HepG2 (cell line): Measurements from ENCODE around the gene EFCAB8. TPM values are rescaled to one million over a fixed set of nuclear protein-coding genes. Genes with fewer than 3 reads are reported as not detected.
A peak's percentile ranks its signal among the peaks of the same experiment; 100 is the strongest.

Experiments used
- CC2D1A ChIP-seq: sonication (generic); formaldehyde crosslinking; IDR thresholded peaks from 2 replicates; pipeline ENCODE4 v1.8.1; 2023; ENCODE audit warnings: mild to moderate bottlenecking, missing genetic modification reagents
- FOXO1 ChIP-seq: sonication (generic); formaldehyde crosslinking; IDR thresholded peaks from 2 replicates; pipeline ENCODE4 v1.4.0; 2020; ENCODE audit warnings: missing genetic modification reagents
- HNRNPUL1 ChIP-seq: fragments of 200-400 bp; formaldehyde crosslinking; IDR thresholded peaks from 2 replicates; pipeline ENCODE4 v1.6.1; 2017; ENCODE audit warnings: low read depth, mild to moderate bottlenecking, low read length, moderate library complexity
- KDM3A ChIP-seq: IDR thresholded peaks from 2 replicates; pipeline ENCODE4 v1.6.1; 2018; ENCODE audit warnings: low read depth, missing compliant biosample characterization
- NFRKB ChIP-seq: fragments of 450-650 bp; IDR thresholded peaks from 2 replicates; pipeline ENCODE4 v1.6.1; 2017
- PCBP2 ChIP-seq: fragments of 200-400 bp; formaldehyde crosslinking; optimal IDR thresholded peaks from 2 replicates; pipeline ENCODE3; 2018; ENCODE audit warnings: low read length, low read depth; ENCODE audit not compliant: poor library complexity, severe bottlenecking
- POLR2AphosphoS2 ChIP-seq: IDR thresholded peaks from 2 replicates; pipeline ENCODE4 v1.6.1; 2011; ENCODE audit warnings: low read depth, low read length, improper control_type of control experiment
- SMAD3 ChIP-seq: sonication (generic); formaldehyde crosslinking; IDR thresholded peaks from 2 replicates; pipeline ENCODE4 v1.4.0; 2020; ENCODE audit warnings: missing genetic modification reagents
- TP53 ChIP-seq: sonication (generic); formaldehyde crosslinking; conservative IDR thresholded peaks from 2 replicates; pipeline ENCODE4 v1.4.0; 2020; ENCODE audit warnings: missing genetic modification reagents
- XRCC5 ChIP-seq: fragments of 200-400 bp; formaldehyde crosslinking; optimal IDR thresholded peaks from 2 replicates; pipeline ENCODE3; 2017; ENCODE audit warnings: mild to moderate bottlenecking, low read length
- ZNF430 ChIP-seq: sonication (generic); formaldehyde crosslinking; IDR thresholded peaks from 2 replicates; pipeline ENCODE4 v1.9.0; 2021; ENCODE audit warnings: mild to moderate bottlenecking, missing genetic modification reagents
- ZNF496 ChIP-seq: sonication (generic); formaldehyde crosslinking; IDR thresholded peaks from 2 replicates; pipeline ENCODE4 v1.8.1; 2023; ENCODE audit warnings: mild to moderate bottlenecking, moderate library complexity, missing genetic modification reagents; ENCODE audit not compliant: insufficient replicate concordance
- ZNF530 ChIP-seq: sonication (generic); formaldehyde crosslinking; IDR thresholded peaks from 2 replicates; pipeline ENCODE4 v1.5.0; 2020; ENCODE audit warnings: low read depth, mild to moderate bottlenecking, missing genetic modification reagents
- ZNF737 ChIP-seq: sonication (generic); formaldehyde crosslinking; IDR thresholded peaks from 2 replicates; pipeline ENCODE4 v1.5.0; 2020; ENCODE audit warnings: missing genetic modification reagents, mild to moderate bottlenecking, borderline replicate concordance
- polyA plus RNA-seq, 8 experiments: library from polyadenylated mRNA; depleted of rRNA in 3 of 8; stranded (reverse) in 7 of 8; unstranded in 1 of 8; fragments of >200 nt; fragmentation: Illumina TruSeq in 4 of 8; extraction: Trizol in 4 of 8; gene quantifications; 2 replicates each; pipeline versions ENCODE4 v1.2.1 to v1.2.3, GENCODE V29; 2011 to 2016; ENCODE audit warnings: low read depth in 4 of 8, missing spikeins in 1 of 8, mixed read lengths in 1 of 8; ENCODE audit not compliant: insufficient read depth in 1 of 8
- total RNA-seq, 5 experiments: library from RNA; depleted of rRNA; stranded (reverse); fragments of >200 nt; fragmentation: Illumina TruSeq; extraction: Trizol; gene quantifications; 2 replicates each; pipeline ENCODE4 v1.2.3, GENCODE V29; 2016; ENCODE audit warnings: low read depth in 1 of 5
- TF ChIP-seq, protein P1 (sequence below): sonication (generic); formaldehyde crosslinking; IDR thresholded peaks from 2 replicates; pipeline ENCODE4 v1.9.0; 2021; ENCODE audit warnings: missing genetic modification reagents, mild to moderate bottlenecking, borderline replicate concordance
- TF ChIP-seq, protein P2 (sequence below): sonication (generic); formaldehyde crosslinking; IDR thresholded peaks from 2 replicates; pipeline ENCODE4 v1.5.0; 2020; ENCODE audit warnings: mild to moderate bottlenecking, missing genetic modification reagents, borderline replicate concordance
- TF ChIP-seq, protein P3 (sequence below): sonication (generic); formaldehyde crosslinking; IDR thresholded peaks from 2 replicates; pipeline ENCODE4 v1.5.0; 2020; ENCODE audit warnings: missing genetic modification reagents
- TF ChIP-seq, protein P4 (sequence below): sonication (generic); formaldehyde crosslinking; IDR thresholded peaks from 2 replicates; pipeline ENCODE4 v1.8.0; 2022; ENCODE audit warnings: missing genetic modification reagents, mild to moderate bottlenecking, inconsistent platforms, borderline replicate concordance

EFCAB8 gene
- total and polyA plus RNA-seq, 2 of the 13 experiments (the other 11 are each of a cell fraction or from before 2014, with no cell fraction given): 0.15 to 0.22 TPM

DNA sequence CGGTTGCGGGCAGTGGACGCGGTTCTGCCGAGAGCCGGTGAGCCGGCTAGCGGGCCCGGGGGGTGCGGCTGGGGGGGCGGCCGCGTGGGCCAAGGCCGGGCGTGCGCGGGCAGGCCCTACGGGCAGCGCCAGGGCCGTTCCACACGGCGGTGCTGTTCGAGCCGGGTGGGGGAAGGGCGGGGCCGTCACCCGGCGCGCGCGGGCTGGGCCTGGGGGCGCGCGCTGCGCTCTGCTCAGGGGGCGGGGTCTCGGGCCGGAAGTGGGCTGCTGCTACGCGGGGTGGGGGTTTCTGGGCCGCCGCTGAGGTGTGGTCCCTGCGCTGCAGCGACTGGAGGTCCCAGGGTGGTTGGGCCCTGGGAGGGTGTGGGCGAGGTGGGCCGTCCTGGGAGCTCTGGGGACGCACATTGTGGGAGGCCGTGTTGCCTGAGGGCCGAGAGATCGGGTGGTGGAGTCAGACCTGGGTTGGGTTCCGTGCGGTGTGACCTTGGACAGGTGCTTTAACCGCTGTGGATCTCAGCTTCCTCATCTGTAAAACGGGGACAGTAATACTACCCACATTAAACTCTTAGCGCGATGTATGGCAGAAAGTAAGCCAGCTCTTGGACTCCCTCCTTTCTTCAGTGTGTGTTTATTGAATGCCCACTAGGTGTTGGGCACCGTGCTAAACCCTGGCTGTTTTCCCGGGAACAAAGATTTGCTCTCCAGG is 38.6 kb upstream of the EFCAB8 start (continued):
- TF ChIP-seq, protein P1, sequence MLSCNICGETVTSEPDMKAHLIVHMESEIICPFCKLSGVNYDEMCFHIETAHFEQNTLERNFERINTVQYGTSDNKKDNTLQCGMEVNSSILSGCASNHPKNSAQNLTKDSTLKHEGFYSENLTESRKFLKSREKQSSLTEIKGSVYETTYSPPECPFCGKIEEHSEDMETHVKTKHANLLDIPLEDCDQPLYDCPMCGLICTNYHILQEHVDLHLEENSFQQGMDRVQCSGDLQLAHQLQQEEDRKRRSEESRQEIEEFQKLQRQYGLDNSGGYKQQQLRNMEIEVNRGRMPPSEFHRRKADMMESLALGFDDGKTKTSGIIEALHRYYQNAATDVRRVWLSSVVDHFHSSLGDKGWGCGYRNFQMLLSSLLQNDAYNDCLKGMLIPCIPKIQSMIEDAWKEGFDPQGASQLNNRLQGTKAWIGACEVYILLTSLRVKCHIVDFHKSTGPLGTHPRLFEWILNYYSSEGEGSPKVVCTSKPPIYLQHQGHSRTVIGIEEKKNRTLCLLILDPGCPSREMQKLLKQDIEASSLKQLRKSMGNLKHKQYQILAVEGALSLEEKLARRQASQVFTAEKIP: no peak
- no peak for TF ChIP-seq TP53 (CRISPR knock-in tag)
- no peak for TF ChIP-seq HNRNPUL1
- TF ChIP-seq, protein P2, sequence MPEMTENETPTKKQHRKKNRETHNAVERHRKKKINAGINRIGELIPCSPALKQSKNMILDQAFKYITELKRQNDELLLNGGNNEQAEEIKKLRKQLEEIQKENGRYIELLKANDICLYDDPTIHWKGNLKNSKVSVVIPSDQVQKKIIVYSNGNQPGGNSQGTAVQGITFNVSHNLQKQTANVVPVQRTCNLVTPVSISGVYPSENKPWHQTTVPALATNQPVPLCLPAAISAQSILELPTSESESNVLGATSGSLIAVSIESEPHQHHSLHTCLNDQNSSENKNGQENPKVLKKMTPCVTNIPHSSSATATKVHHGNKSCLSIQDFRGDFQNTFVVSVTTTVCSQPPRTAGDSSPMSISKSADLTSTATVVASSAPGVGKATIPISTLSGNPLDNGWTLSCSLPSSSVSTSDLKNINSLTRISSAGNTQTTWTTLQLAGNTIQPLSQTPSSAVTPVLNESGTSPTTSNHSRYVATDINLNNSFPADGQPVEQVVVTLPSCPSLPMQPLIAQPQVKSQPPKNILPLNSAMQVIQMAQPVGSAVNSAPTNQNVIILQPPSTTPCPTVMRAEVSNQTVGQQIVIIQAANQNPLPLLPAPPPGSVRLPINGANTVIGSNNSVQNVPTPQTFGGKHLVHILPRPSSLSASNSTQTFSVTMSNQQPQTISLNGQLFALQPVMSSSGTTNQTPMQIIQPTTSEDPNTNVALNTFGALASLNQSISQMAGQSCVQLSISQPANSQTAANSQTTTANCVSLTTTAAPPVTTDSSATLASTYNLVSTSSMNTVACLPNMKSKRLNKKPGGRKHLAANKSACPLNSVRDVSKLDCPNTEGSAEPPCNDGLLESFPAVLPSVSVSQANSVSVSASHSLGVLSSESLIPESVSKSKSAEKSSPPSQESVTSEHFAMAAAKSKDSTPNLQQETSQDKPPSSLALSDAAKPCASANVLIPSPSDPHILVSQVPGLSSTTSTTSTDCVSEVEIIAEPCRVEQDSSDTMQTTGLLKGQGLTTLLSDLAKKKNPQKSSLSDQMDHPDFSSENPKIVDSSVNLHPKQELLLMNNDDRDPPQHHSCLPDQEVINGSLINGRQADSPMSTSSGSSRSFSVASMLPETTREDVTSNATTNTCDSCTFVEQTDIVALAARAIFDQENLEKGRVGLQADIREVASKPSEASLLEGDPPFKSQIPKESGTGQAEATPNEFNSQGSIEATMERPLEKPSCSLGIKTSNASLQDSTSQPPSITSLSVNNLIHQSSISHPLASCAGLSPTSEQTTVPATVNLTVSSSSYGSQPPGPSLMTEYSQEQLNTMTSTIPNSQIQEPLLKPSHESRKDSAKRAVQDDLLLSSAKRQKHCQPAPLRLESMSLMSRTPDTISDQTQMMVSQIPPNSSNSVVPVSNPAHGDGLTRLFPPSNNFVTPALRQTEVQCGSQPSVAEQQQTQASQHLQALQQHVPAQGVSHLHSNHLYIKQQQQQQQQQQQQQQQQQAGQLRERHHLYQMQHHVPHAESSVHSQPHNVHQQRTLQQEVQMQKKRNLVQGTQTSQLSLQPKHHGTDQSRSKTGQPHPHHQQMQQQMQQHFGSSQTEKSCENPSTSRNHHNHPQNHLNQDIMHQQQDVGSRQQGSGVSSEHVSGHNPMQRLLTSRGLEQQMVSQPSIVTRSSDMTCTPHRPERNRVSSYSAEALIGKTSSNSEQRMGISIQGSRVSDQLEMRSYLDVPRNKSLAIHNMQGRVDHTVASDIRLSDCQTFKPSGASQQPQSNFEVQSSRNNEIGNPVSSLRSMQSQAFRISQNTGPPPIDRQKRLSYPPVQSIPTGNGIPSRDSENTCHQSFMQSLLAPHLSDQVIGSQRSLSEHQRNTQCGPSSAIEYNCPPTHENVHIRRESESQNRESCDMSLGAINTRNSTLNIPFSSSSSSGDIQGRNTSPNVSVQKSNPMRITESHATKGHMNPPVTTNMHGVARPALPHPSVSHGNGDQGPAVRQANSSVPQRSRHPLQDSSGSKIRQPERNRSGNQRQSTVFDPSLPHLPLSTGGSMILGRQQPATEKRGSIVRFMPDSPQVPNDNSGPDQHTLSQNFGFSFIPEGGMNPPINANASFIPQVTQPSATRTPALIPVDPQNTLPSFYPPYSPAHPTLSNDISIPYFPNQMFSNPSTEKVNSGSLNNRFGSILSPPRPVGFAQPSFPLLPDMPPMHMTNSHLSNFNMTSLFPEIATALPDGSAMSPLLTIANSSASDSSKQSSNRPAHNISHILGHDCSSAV: no peak
- TF ChIP-seq ZNF430 (CRISPR knock-in tag): peak; percentile 77; the same call in 1 of the 2 replicates
- no peak for TF ChIP-seq CC2D1A (CRISPR knock-in tag)
- TF ChIP-seq POLR2AphosphoS2: no peak
- no peak for TF ChIP-seq NFRKB
- TF ChIP-seq ZNF496 (CRISPR knock-in tag): no peak
- TF ChIP-seq ZNF737 (CRISPR knock-in tag): no peak
- TF ChIP-seq, protein P3, sequence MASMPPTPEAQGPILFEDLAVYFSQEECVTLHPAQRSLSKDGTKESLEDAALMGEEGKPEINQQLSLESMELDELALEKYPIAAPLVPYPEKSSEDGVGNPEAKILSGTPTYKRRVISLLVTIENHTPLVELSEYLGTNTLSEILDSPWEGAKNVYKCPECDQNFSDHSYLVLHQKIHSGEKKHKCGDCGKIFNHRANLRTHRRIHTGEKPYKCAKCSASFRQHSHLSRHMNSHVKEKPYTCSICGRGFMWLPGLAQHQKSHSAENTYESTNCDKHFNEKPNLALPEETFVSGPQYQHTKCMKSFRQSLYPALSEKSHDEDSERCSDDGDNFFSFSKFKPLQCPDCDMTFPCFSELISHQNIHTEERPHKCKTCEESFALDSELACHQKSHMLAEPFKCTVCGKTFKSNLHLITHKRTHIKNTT (CRISPR knock-in tag): no peak
- peak; percentile 50; the same call in 1 of the 2 replicates for TF ChIP-seq KDM3A (CRISPR knock-in tag)
- TF ChIP-seq XRCC5: peak; percentile 14
- TF ChIP-seq, protein P4, sequence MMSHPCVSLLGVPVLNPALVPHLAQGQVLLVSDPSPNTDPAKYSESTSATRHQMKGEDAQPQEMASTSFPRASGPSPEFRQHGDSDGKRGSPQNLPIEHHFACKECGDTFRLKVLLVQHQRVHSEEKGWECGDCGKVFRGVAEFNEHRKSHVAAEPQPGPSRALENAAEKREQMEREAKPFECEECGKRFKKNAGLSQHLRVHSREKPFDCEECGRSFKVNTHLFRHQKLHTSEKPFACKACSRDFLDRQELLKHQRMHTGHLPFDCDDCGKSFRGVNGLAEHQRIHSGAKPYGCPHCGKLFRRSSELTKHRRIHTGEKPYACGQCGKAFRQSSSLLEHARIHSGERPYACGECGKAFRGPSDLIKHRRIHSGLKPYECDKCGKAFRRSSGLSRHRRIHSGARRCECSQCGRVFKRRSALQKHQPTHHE (CRISPR knock-in tag): no peak
- TF ChIP-seq FOXO1 (CRISPR knock-in tag): peak; percentile 46; the same call in 1 of the 2 replicates
- TF ChIP-seq ZNF530 (CRISPR knock-in tag): no peak
- TF ChIP-seq SMAD3 (CRISPR knock-in tag): no peak
- no peak for TF ChIP-seq PCBP2
